Measurements from ENCODE around the gene MAG.

Gene MAG

GRCh38 chr19:35336166-35336955 is 44.4 kb downstream of the MAG start:
- FAIRE-seq, result peak; percentile 33

GRCh38 chr19:35337097-35337983 is 45.4 kb downstream of the MAG start:
- FAIRE-seq (peak; percentile 58), DNase-seq (ENCODE audit: extremely low spot score, insufficient read length, low read depth) (no peak)

More at GRCh38 chr19:35336166-35336955, 44.4 kb downstream of the MAG start:
- no peak for DNase-seq (ENCODE audit: extremely low spot score, insufficient read length, low read depth)

- no peak for DNase-seq (ENCODE audit: extremely low spot score, insufficient read length, low read depth)
These were observed 46.0 kb downstream of the MAG start for GRCh38 chr19:35337984-35338296.

GRCh38 chr19:35340431-35340830 is 48.5 kb downstream of the MAG start:
- FAIRE-seq, result no peak
- no peak for DNase-seq (ENCODE audit: extremely low spot score, insufficient read length, low read depth)

More at GRCh38 chr19:35337984-35338296, 46.0 kb downstream of the MAG start:
- no peak for FAIRE-seq

- DNase-seq (ENCODE audit: extremely low spot score, insufficient read length, low read depth), result no peak
- FAIRE-seq, result no peak
These were observed 49.0 kb downstream of the MAG start for GRCh38 chr19:35341006-35341405.

GRCh38 chr19:35341565-35342225 is 49.7 kb downstream of the MAG start:
- DNase-seq (ENCODE audit: extremely low spot score, insufficient read length, low read depth) (no peak), FAIRE-seq (no peak)

- FAIRE-seq, result no peak
These were observed 50.5 kb downstream of the MAG start for GRCh38 chr19:35342430-35342829.

GRCh38 chr19:35344511-35345031 is 52.6 kb downstream of the MAG start:
- no peak for FAIRE-seq
- no peak for DNase-seq (ENCODE audit: extremely low spot score, insufficient read length, low read depth)

More at GRCh38 chr19:35342430-35342829, 50.5 kb downstream of the MAG start:
- DNase-seq (ENCODE audit: extremely low spot score, insufficient read length, low read depth), result no peak

GRCh38 chr19:35345671-35346111 is 53.7 kb downstream of the MAG start:
- FAIRE-seq (no peak), DNase-seq (ENCODE audit: extremely low spot score, insufficient read length, low read depth) (no peak)

- no peak for DNase-seq (ENCODE audit: extremely low spot score, insufficient read length, low read depth)
- peak; percentile 88 for FAIRE-seq
These were observed 54.5 kb downstream of the MAG start for GRCh38 chr19:35346193-35347052.

- no peak for DNase-seq (ENCODE audit: extremely low spot score, insufficient read length, low read depth)
- FAIRE-seq, result peak; percentile 95
These were observed 55.4 kb downstream of the MAG start, which contains the start of gene FFAR1 for GRCh38 chr19:35347171-35347929. Gene FFAR1 (plus strand): TSS chr19:35347902. CDS start chr19:35351552, 3,650 bp downstream.

- DNase-seq (ENCODE audit: extremely low spot score, insufficient read length, low read depth), result no peak
- no peak for FAIRE-seq
These were observed 56.0 kb downstream of the MAG start for GRCh38 chr19:35347930-35348298.

- FAIRE-seq (peak; percentile 64), DNase-seq (ENCODE audit: extremely low spot score, insufficient read length, low read depth) (no peak)
These were observed 57.1 kb downstream of the MAG start for GRCh38 chr19:35348911-35349611.

- FAIRE-seq (peak; percentile 50), DNase-seq (ENCODE audit: extremely low spot score, insufficient read length, low read depth) (no peak)
These were observed 57.9 kb downstream of the MAG start for GRCh38 chr19:35349614-35350521.

GRCh38 chr19:35350591-35350990 is 58.6 kb downstream of the MAG start:
- FAIRE-seq (no peak), DNase-seq (ENCODE audit: extremely low spot score, insufficient read length, low read depth) (no peak)

GRCh38 chr19:35351411-35352176 is 59.6 kb downstream of the MAG start:
- no peak for FAIRE-seq

GRCh38 chr19:35352177-35352447 is 60.2 kb downstream of the MAG start:
- FAIRE-seq (no peak), DNase-seq (ENCODE audit: extremely low spot score, insufficient read length, low read depth) (no peak)

More at GRCh38 chr19:35351411-35352176, 59.6 kb downstream of the MAG start:
- no peak for DNase-seq (ENCODE audit: extremely low spot score, insufficient read length, low read depth)

All from GM18507 (cell line).